Mesodermal cell (in vitro differentiated cells): Measurements from ENCODE around the gene KRT86.
"Not testable (repeated sequence)": the region's sequence is repeated elsewhere in the genome, so short reads cannot be mapped to it uniquely, and the experiment has no call there.

ENCODE experiments used
- H3K27ac ChIP-seq: 2 replicates; pipeline ENCODE4 v1.7.0; 2013; ENCODE audit warnings: mild to moderate bottlenecking, low read depth, low read length, moderate library complexity; ENCODE audit not compliant: severe bottlenecking
- H3K36me3 ChIP-seq: 2 replicates; pipeline ENCODE4 v1.7.1; 2013; ENCODE audit warnings: mild to moderate bottlenecking, low read length, moderate library complexity; ENCODE audit not compliant: control insufficient read depth, insufficient read depth
- H3K4me1 ChIP-seq: one replicate; pipeline ENCODE4 v1.7.1; 2013; ENCODE audit warnings: mild to moderate bottlenecking, low read length; ENCODE audit not compliant: insufficient read depth, control insufficient read depth, poor library complexity, severe bottlenecking
- H3K4me3 ChIP-seq: 2 replicates; pipeline ENCODE4 v1.7.0; 2013; ENCODE audit warnings: low read length, control low read depth, mild to moderate bottlenecking; ENCODE audit not compliant: insufficient read depth, poor library complexity, severe bottlenecking; ENCODE audit errors: extremely low read depth
- H3K9me3 ChIP-seq: 2 replicates; pipeline ENCODE4 v1.7.1; 2013; ENCODE audit warnings: mild to moderate bottlenecking, low read length, moderate library complexity; ENCODE audit not compliant: control insufficient read depth
- WGBS, 2 experiments: methylation state at CpG; one replicate each; pipeline ENCODE4 v1.1.5; 2013; ENCODE audit warnings: missing lambda C conversion rate in 2 of 2; ENCODE audit not compliant: insufficient coverage in 2 of 2; 5-methylcytosine and 5-hydroxymethylcytosine counted together

Gene KRT86

DNA sequence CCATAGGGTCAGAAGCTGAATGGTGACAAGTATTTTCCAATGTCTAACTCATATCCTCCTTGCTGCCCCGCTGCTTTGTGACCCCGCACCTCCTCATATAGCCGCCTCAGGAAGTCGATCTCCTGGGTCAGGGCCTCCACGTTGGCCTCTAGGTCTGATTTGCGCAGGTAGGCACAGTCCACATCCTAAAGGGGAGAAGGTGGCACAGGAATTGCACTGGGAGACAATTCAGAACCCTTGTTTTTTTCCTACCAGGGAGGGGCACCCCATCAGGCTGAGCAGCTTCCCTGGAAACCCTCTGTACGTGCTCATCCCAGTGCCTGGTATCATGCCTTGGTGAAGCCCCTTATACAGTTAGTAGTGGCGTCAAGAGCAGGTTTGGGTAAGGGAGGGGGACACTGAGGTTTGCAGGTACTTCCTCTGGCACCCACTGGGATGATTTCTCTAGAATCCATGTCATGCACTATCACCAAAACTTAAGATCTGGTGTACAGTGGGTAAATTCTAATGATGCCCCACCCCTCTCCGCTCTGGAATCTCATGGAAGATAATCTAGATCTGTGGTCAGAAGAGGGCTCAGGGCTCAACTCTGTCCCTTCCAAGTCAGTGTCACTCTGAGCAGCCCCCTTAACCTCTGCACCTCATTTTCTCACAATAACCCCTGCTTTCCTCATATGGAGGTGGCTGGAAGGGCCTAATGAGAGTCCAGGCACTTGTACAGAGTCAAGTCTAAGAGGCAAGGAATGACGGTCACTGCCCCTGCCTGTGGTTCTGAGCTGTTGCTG lies 20.1 kb upstream of the KRT86 start:
- 94 to 96% methylated on average over 8 to 9 of the region's 10 CpGs for WGBS, 2 experiments
- Histone ChIP-seq H3K4me3 (no peak overlapping the region), H3K9me3 (no peaks in the 10 kb centered on the region), H3K27ac (no peak overlapping the region), H3K4me1 (no peaks in the 10 kb centered on the region), H3K36me3 (no peaks in the 10 kb centered on the region)

DNA sequence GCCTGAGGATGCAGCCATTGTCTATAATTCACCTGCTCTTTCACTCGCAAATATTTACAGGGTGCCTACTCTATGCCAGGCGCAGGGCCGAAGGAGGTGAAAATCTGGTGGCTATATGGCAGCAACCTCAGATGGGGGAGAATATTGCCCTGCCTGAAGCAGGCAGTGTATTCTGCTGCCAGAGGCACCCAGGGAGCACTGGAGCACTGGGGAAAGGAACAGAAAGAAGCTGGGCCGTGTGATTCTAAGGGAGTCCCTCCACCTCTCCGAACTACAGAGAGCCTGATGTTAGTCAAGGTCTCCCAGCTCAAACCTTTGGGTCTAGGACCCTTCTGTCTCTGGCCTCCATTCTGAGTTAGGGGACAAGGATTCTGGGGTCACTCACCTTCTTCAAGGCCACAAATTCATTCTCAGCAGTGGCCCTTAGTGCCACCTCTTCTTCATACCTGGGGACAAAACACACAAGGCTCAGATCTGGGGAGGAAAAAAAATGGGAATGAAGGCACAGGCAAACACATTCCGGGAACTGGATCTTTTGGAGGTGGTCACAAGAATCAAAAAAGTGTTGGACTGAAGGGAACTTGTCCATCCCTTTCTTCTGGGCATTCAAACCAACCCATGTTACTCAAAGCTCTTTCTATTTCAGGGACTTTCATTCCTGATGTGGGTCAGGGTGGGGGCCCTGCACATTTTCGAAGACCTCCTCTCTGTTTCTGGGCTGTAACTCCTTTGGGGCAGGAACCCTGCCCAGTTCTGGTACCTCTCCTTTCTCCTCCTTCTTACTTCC lies 19.3 kb upstream of the KRT86 start:
- H3K4me3 ChIP-seq = no peak overlapping the region
- no peaks in the 10 kb centered on the region for H3K9me3 ChIP-seq
- H3K36me3 ChIP-seq = no peaks in the 10 kb centered on the region
- no peak overlapping the region for H3K27ac ChIP-seq
- WGBS, 2 experiments = 64 to 88% methylated on average over 4 to 5 of the region's 7 CpGs
- H3K4me1 ChIP-seq = no peaks in the 10 kb centered on the region

DNA sequence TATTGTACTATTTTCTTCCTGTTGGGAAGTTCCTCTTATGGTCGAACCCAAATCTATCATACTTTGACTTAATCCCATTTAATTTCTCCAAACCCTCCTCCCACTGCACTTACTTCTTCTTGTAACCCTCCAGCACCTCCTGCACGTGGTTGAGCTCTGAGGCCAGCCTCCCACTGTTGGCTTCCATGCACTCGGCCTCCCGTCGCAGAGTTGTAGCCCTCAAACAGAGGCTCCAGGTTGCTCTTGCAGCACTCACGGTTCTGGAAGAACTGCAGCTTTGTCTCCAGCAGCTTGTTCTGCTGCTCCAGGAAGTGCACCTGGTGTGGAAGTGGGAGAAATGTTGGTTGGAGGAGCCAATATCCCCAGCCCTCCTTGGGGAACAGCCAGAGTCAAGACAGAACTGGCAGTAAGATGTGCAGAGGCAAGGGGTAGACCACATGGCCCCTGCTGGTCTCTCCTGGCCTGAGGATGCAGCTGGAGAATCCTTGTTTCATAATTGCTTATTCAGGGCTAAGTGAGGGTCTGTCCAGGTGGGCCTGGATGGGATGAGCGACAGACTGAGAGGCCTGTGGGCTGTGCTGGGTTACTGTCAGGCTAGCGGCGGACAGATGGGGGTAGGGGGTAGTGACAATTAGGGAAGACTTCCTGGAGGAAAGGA lies 18.4 kb upstream of the KRT86 start:
- 86 to 88% methylated on average over 8 to 9 of the region's 9 CpGs for WGBS, 2 experiments
- no peaks in the 10 kb centered on the region for H3K36me3 ChIP-seq
- H3K4me3 ChIP-seq = no peak overlapping the region
- H3K4me1 ChIP-seq = no peaks in the 10 kb centered on the region
- H3K9me3 ChIP-seq = no peaks in the 10 kb centered on the region
- no peak overlapping the region for H3K27ac ChIP-seq

DNA sequence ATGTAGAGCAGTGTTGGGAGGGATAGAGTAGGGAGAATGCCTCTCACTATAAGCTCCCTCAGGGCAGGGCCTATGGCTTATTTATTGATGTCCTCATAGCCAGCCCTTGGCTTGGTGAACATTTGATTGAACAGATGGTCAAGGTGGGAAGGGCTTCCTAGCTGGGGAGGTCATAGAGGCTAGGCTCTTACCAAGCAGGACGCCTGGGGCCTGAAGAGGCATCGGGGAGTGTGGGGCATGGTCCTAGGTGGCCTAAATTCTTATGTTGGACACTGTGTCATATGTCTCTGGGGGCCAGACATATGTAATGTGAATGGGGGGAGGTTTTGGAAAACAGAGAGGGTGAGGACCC lies 17.9 kb upstream of the KRT86 start:
- H3K36me3 ChIP-seq = no peaks in the 10 kb centered on the region
- 79 to 88% methylated on average over 2 of the region's 2 CpGs for WGBS, 2 experiments
- H3K27ac ChIP-seq = no peak overlapping the region
- H3K4me3 ChIP-seq = no peak overlapping the region
- H3K4me1 ChIP-seq = no peaks in the 10 kb centered on the region
- H3K9me3 ChIP-seq = no peaks in the 10 kb centered on the region

DNA sequence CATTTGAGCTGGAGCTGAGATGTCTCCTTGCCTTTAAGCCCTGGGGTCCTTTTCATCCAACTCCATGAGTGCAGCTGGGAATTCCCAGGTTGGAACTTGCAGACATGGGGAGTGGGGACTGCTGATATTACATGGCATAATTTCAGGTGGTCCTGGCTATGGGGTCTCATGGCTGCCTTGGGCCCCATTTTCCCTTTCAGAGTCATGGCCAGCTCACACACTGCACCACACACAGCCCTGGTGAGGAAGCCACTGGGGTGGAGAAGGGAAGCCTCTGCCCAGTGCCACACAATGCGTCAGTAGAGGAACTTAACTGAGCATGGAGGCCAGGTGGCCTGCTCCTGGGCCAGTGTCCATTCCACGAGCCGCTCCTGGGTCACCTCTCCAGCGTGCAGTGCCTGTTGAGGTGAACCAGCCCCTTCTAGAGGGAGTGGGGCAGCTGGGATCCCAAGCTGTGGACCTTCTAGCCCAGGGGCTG lies 17.3 kb upstream of the KRT86 start:
- Histone ChIP-seq H3K9me3 (no peaks in the 10 kb centered on the region), H3K36me3 (no peaks in the 10 kb centered on the region), H3K4me3 (no peak overlapping the region), H3K27ac (no peak overlapping the region), H3K4me1 (no peaks in the 10 kb centered on the region)
- 85 to 93% methylated on average over 4 of the region's 4 CpGs for WGBS, 2 experiments

DNA sequence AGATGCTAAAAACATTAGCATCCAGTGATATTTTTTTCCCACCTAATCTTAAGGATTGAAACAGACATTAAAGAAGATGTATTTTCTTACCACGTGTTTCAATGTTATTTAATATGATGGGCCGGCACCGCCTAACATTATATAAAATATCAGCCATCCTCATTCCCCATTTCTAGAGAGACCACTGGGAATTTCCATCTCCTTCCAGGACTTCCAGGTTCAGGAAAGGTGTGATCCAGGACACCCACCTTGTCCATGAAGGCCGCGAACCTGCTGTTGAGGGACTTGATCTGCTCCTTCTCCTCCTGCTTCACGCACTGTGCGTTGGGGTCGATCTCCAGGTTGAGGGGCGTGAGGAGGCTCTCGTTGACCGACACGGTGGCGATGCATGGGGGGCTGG lies 16.5 kb upstream of the KRT86 start:
- H3K9me3 ChIP-seq, H3K36me3 ChIP-seq, H3K27ac ChIP-seq, H3K4me3 ChIP-seq, H3K4me1 ChIP-seq: not testable (repeated sequence)
- 86 to 97% methylated on average over 4 of the region's 13 CpGs for WGBS, 2 experiments

DNA sequence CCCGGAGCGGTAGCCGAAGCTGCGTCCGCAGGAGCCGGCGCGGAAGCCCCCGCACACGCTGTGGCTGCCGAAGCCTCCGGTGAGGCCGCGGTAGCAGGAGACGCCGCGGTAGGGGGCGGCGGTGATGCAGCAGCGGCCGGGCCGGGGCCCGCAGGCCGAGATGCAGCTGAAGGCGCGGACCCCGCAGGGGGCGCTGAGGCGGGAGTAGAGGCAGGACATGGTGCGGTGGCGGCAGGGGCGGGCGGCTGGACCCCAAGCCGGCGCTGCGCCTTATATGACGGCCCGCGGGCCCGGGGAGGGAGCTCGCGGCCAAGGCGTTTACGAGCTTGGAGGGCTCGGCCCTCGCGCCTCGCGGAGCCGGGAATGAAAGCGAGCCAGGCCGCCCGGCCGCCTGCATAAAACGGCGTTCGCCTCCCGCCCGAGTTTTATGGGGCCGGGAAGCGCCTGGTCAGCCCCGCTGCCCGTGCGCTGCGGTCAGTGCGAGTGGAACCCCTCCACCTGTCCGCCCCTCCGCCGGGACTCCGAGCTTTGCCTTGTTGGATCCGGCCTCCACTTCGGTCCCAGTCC lies 16.0 kb upstream of the KRT86 start:
- Histone ChIP-seq H3K27ac (no peak overlapping the region), H3K4me1 (no peaks in the 10 kb centered on the region), H3K36me3 (no peaks in the 10 kb centered on the region), H3K4me3 (peak overlapping the region; percentile 11), H3K9me3 (no peaks in the 10 kb centered on the region)
- 9% methylated on average over 64 to 67 of the region's 72 CpGs for WGBS, 2 experiments

DNA sequence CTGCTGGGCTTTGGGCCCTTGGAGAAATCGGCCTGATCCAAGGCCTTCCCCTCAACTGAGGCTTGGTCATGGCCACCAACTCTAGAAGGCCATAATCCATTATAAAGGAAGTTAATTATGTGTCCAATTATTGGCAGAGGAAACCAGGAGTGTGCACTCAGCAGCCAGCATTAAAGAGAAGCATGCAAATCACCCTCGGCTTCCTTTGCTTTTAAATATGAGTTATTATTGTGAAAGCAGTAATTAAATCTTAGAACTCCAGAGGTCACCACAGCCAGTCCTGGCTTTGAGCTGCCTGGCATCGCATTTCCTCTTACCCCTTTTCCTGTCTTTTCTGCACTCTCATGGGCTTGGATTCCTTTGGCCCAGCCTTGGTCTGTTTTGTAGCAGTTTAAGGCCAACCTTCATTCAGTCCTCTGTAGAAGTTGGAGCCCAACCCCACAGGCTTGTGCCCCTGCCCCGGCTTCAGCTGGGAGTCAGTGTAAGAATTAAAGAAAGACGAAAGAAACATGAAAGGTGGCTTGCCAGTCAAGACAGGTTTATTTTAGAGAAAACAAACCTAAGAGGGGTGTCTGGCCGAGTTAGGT lies 14.7 kb upstream of the KRT86 start:
- Histone ChIP-seq H3K4me3 (no peak overlapping the region), H3K36me3 (no peaks in the 10 kb centered on the region), H3K9me3 (no peaks in the 10 kb centered on the region), H3K27ac (no peak overlapping the region), H3K4me1 (no peaks in the 10 kb centered on the region)
- WGBS, 2 experiments = 81 to 94% methylated on average over 5 to 6 of the region's 6 CpGs

DNA sequence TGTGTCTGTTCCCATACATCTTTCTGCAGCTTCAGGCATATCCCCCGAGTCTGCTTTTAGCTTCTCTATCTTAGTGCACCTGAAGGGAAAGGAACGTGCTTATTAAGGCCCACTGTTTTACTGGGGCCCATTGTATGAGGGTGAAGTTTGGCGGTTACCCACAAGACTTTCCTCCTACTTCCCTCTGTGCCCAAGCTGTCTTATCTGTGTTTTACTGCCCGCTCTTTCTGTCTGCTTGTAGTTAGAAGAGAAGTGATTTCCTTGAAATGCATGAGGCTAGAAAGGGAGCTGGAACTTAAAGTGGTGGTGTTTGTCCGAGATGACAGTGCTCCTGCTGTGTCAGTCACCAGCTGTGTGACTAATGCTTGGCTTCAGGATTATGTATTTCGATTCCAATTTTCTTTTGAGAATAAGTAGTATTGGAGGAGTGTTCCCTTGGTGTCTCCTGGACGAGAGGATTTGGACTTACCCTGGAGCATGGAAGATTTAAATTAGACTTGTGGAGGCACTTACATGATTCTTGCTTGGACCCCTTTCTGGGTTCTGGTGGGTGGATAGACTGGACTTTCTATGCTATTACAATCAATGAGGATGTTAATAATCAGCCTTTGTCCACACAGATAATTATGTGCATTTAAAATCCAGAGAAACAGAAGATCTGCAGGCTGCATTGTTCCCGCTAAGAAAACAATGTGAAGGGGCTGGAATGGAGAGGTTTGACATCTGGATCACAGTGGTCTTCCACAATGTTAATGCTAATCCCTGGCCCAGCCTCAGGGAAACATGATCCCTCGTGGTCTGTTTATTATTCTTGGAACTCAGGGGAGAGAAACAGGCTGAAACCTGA lies 13.9 kb upstream of the KRT86 start:
- no peak overlapping the region for H3K27ac ChIP-seq
- H3K9me3 ChIP-seq = no peaks in the 10 kb centered on the region
- no peak overlapping the region for H3K4me3 ChIP-seq
- 78 to 81% methylated on average over 3 to 4 of the region's 9 CpGs for whole genome bisulfite sequencing, 2 experiments
- no peaks in the 10 kb centered on the region for H3K4me1 ChIP-seq
- no peaks in the 10 kb centered on the region for H3K36me3 ChIP-seq

DNA sequence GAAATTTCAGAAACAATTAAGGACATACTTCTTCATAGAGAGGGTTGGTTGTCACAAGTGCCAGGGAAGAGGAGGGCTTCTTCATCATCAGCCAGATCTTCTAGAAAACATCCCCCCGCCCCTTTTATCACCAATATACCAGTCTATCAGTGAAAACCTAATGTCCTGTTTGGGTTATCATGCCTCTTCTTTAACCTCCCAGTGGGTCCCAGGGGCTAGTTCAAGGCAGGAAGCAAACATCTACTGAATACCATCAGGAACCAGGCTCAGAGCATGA lies 13.3 kb upstream of the KRT86 start:
- Histone ChIP-seq H3K4me3 (no peak overlapping the region), H3K4me1 (no peaks in the 10 kb centered on the region), H3K27ac (no peak overlapping the region), H3K9me3 (no peaks in the 10 kb centered on the region), H3K36me3 (no peaks in the 10 kb centered on the region)
- WGBS, 2 experiments = 60% methylated on average over 1 of the region's 1 CpG; no CpG with 5 or more reads in 1 of the 2 experiments
